ENCODE data around the gene SLC12A5.
A peak's percentile ranks its signal among the peaks of the same experiment; 100 is the strongest.

Gene SLC12A5

GRCh38 chr20:46027245-46027853, 1.7 kb upstream of the SLC12A5 start:
- DNase-seq (ENCODE audit: low read depth) = no peak

GRCh38 chr20:46028110-46028509, 905 bp upstream of the SLC12A5 start:
- DNase-seq (ENCODE audit: low read depth) = no peak

GRCh38 chr20:46030284-46031013, 1.4 kb downstream of the SLC12A5 start:
- no peak for DNase-seq (ENCODE audit: low read depth)

- no peak for DNase-seq (ENCODE audit: low read depth)
Measured at GRCh38 chr20:46031014-46031569, 2.1 kb downstream of the SLC12A5 start.

- no peak for DNase-seq (ENCODE audit: low read depth)
Measured at GRCh38 chr20:46031701-46032254, 2.8 kb downstream of the SLC12A5 start.

DNA sequence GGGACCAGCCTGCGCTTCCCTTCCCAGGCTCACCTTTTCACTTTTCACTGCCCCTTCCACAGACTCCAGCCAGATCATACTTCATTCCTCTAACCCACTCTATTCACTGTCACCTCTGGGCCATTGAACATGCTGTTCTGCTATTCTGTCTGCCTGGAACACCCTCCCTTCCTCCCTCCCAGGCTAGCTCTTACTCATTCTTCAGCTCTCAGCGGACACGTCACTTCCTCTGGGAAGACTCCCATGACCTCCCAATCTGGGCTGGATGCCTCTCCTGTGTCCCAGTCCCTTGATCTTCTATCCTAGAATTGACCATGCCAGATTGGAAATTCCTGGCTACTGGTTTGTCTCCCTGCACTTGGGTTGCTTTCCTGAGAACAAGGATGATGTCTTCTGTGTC, 5.0 kb downstream of the SLC12A5 start:
- DNase-seq (ENCODE audit: low read depth) = no peak

DNA sequence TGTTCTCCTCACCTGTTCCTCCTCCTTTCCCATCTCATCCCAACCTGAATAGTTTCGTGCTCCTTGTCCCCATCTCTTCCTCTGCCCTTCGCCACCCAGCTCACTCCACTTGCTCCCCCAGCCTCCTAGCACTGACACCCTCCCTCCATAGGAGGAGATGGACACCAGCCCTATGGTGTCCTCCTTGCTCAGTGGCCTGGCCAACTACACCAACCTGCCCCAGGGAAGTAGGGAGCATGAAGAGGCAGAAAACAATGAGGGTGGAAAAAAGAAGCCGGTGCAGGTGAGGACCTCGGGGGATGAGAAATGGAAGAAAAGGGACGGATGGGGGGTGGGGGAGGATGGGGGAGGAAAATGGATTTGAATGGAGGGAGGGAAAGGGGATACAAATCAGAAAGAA, 6.2 kb downstream of the SLC12A5 start:
- DNase-seq (ENCODE audit: low read depth) = no peak

- DNase-seq (ENCODE audit: low read depth) = no peak
Measured at GRCh38 chr20:46035713-46036112, 6.7 kb downstream of the SLC12A5 start.

DNA sequence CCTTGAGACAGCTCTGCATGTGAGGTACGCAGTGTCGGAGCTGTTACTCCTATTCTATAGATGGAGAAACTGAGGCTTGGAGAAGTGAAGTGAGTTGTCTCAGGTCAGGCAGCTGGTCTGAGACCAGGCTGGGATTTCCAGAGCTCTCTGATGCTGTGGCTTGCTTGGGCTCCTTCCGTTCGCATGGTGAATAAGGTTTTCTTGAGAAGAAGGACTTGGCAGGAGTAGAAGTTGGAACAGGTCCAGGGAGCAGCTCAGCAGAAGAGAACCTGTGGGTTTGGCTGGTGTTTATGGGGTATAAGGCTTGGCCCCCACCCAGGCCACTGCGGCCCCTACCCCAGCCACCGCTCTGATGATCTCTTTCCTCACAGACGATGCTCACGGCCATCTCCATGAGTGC, 7.4 kb downstream of the SLC12A5 start:
- no peak for DNase-seq (ENCODE audit: low read depth)

DNA sequence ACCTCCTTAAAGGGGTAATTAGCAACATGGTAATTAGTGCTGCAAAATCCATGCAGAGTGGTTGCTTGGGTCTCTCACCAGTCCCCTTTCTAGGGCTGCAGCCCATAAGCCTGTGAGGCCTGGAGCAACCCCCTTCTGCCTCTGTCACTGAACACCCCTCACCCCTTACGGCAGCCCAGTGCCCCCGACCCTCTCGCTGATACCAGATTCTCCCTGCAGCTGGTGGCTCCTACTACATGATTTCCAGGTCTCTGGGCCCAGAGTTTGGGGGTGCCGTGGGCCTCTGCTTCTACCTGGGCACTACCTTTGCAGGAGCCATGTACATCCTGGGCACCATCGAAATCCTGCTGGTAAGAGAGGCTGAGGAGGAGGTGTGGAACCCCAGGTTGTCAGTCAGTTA, 8.0 kb downstream of the SLC12A5 start:
- DNase-seq (ENCODE audit: low read depth) = no peak

GRCh38 chr20:46040902-46041535, 12.0 kb downstream of the SLC12A5 start:
- peak; percentile 16 for DNase-seq (ENCODE audit: low read depth)

GRCh38 chr20:46043556-46043955, 14.5 kb downstream of the SLC12A5 start:
- no peak for DNase-seq (ENCODE audit: low read depth)

DNA sequence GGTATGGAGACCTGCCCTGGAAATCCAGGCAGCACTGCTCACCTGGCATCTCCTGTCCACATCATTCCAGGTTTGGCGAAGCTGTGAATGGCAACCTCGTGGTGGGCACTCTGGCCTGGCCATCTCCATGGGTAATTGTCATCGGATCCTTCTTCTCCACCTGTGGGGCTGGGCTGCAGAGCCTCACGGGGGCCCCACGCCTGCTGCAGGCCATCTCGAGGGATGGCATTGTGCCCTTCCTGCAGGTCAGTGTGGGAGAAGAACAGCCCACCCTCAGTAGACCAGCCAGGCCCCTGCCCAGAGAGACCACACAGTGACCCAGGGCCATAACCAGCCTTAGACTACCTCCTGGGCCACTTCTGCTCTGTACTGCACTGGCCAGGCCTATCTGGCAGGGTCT, 15.9 kb downstream of the SLC12A5 start:
- no peak for DNase-seq (ENCODE audit: low read depth)

- DNase-seq (ENCODE audit: low read depth) = no peak
Measured at GRCh38 chr20:46046588-46047310, 17.7 kb downstream of the SLC12A5 start.

DNA sequence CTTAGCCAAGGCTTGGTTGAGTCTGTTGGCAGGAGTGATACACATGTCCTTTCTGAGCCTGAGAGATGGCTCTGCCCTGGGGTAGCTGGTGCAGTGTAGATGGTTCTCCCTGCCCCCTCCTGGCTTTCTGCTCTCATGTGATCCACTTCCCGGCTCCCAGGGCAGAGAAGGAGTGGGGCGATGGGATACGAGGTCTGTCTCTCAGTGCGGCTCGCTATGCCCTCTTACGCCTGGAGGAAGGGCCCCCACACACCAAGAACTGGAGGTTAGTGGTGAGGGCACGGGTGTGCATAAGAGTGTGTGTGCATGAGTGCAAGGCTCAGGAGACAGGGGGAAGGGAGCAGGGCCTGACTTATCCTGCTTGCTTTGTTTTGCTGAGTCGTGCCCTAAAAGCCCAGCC, 18.8 kb downstream of the SLC12A5 start:
- no peak for DNase-seq (ENCODE audit: low read depth)

GRCh38 chr20:46049190-46049589, 20.2 kb downstream of the SLC12A5 start:
- DNase-seq (ENCODE audit: low read depth) = no peak

- no peak for DNase-seq (ENCODE audit: low read depth)
Measured at GRCh38 chr20:46049815-46050214, 20.8 kb downstream of the SLC12A5 start.

GRCh38 chr20:46050444-46050843, 21.4 kb downstream of the SLC12A5 start:
- no peak for DNase-seq (ENCODE audit: low read depth)

DNA sequence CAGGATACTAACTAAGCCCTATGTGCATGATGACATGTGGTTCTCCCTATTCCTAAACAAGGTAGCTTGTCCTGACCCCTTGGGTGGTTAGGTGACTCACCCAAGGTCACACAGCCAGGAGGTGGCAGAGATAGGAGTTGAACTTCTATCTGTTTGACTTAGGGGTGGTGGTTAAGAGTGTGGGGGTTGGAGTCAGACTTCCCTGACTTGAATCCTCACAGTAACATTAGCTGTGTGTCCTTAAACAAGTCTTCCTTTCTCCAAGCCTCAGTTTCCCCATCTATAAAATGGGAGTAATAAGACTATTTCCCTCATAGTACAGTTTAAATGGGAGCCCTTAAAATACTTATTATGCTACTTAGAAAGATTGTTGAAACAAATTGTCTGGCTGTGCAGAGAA, 21.9 kb downstream of the SLC12A5 start:
- no peak for DNase-seq (ENCODE audit: low read depth)

- DNase-seq (ENCODE audit: low read depth) = no peak
Measured at GRCh38 chr20:46051556-46052308, 22.7 kb downstream of the SLC12A5 start.

DNA sequence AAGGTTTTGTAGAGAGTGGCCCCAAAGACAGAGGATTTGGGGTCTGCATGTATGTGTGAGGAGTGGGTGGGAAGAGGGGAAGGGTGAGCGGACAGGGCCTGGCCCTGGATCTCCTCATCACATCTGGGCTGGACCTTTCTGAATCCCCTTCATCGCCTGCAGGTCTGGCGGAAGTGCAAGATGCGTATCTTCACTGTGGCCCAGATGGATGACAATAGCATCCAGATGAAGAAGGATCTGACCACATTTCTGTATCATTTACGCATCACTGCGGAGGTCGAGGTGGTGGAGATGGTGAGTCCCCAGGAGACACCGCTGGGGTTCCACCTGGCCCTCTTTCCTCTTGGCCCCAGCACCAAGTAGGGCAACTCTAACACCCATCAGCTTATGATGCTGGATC, 24.4 kb downstream of the SLC12A5 start:
- DNase-seq (ENCODE audit: low read depth) = no peak
